Stimulated activated CD4-positive, alpha-beta T cell treated with anti-CD3 and anti-CD28 coated beads, Interleukin-12 subunit alpha, Interleukin-12 subunit beta, amount 100 ng/mL, for 24 hours (primary cell): ENCODE results near the gene PKLR.
"Not testable (repeated sequence)": the region's sequence is repeated elsewhere in the genome, so short reads cannot be mapped to it uniquely, and the experiment has no call there.

Source experiments
- DNase-seq, 2 experiments: peaks; one replicate each; pipeline ENCODE4 v3.0.0-alpha.2; 2020; ENCODE audit warnings: low read depth in 2 of 2

The PKLR gene

DNA sequence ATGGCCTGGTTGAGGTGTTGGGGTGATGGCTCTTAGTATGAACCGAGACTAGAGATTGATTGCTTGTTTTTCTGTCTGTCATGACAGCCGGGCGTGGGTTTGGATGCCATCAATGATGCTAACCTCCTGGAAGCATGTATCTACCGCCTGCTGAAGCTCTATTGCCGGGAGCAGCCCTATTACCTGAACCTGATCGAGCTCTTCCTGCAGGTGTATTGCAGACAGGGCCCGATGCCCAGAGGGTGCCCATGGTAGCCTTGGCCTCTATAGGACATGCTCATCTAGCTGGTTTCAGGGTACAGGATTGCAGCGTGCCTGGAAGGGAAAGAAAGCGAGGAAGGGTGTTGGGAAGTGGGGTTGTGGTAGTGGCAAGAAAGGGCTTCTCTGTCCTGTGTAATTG lies 16.8 kb upstream of the PKLR start:
- no peak for DNase-seq

DNA sequence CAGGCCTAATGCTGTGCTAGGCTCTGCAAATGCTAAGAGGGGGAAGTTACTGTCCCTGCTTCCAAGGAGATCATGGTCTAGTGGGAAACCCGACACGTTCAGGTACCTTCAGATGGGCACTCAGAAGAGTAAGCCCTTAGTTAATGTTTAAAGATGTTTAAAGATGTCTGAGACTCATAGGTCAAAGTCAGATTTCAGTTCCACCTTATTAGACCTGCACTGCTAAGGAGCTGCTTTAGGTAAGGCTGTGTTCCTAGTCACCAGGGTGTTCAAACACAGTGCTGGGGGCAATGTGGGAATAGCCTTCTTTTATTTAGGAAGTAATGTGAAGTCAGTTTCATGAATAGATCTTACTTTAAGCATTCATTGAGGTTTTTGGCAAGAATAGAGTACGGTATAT lies 15.7 kb upstream of the PKLR start:
- no peak for DNase-seq

GRCh38 chr1:155313261-155313660 lies 12.0 kb upstream of the PKLR start:
- DNase-seq, result no peak

DNA sequence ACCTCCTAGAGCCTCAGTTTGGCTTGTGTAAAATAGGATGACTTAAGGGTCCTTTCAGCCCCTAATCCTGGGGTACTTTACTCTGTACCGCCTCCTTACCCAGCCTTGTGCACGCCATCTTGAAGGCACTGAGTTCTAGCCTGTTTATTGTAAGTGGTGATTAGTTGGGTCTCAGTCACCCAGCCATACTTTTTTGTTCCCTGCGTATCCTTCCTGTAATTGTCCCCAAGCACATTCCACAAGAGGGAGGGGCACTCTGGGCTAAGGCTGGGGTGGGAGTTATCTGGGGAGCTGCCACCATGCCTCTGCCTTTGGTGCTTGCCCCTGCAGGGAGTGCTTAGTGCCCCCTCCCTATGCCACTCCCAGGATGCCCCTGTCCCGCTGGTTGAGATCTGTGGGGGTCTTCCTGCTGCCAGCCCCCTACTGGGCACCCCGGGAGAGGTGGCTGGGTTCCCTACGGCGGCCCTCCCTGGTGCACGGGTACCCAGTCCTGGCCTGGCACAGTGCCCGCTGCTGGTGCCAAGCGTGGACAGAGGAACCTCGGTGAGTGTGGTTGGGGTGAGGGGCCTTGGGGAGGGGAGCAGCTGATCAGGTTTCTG lies 8.3 kb upstream of the PKLR start:
- DNase-seq, result no peak

DNA sequence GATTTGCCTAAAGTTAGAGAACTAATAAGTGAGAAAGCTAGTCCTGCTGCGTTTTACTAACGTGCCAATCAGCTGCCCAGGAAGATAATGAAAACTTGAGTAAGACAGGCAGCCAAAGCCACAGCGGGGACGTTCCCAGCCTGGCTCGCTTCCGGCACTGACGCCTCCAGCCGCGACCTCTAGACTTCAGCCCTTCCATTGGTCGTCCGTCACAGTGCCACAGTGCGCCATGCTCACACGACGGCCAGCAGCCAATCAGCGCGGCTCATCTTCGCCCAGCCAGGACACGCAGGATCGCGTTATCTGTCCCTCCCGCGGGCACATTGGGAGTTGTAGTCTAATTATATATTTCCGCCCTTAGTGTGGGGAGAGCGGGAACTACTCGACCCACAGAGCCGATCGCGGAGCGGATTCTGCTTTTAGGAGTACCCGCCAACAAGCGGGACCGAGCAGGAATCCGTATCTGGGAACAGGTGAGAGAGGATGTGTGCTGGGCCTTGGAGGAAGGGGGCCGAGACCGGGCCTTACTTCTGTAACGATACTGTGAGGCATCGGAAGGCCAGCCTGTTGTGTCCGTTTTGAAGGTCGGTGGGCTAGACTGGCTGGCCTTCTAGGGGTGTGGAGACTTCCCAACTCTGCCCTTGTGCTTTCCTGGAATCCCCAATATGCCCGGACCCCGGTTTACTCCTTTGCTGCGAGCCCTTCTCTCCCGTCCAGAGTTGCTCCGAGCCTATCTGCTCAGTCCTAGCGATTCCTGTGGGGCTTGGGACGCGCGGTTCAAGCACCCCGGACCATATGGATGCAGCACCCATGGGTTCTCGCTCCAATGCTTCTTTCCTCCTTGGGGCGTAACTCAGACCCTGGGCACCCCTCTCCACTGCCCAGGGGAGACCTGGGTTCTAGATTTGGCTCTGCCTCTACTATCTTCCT lies 7.5 kb upstream of the PKLR start, which contains the start of gene FDPS:
Gene FDPS (plus strand): TSS at position 374 of the 930 bp plus-strand sequence. CDS start 924 bp downstream, outside the sequence.
- DNase-seq, result peak; percentile 94 to 96

- no peak for DNase-seq
These were observed 6.1 kb upstream of the PKLR start for GRCh38 chr1:155307247-155307740.

DNA sequence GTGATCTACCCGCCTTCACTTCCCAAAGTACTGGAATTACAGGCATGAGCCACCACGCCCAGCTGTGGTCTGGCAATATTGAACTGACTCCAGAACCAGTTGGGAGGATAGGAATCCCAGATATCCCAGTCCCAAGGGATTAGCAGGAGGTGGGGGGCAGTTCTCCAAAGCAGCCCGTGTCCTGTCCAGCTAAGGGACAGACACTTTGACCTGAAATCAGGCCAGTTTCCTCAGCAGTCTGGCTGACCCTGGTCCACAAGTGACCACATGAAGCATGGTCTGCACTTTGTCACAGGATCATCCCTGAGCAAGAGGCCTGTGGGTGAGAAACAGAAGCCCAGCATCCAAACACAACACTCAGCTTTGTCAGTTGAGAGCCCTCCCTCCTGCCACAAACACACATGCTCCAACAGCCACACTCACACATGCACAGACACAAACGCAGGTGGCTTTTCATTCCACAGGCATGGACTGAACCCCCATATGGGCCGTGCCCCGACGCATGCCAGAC lies 4.7 kb upstream of the PKLR start:
- no peak for DNase-seq

GRCh38 chr1:155304558-155305063 lies 3.4 kb upstream of the PKLR start:
- DNase-seq, result no peak

GRCh38 chr1:155300553-155301329 lies 497 bp downstream of the PKLR start:
- no peak for DNase-seq

DNA sequence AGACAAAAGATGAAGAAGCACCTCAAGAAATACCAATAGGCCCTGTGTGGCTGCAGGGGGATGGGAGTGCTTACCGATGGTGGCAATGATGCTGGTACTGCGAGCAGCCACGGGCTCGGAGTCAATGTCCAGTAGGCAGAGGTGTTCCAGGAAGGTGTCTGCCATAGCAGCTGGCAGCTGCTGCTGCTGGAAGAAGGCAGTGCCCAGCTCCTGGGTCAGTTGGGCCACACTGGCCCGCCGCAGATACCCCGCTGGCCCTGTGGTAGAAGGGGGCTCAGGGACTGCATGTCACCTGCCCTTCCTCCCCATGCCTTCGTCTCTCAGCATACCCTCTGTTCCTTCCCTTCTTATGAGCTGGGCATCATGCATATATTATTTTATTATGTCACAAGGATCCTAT lies 1.2 kb downstream of the PKLR start:
- no peak for DNase-seq

DNA sequence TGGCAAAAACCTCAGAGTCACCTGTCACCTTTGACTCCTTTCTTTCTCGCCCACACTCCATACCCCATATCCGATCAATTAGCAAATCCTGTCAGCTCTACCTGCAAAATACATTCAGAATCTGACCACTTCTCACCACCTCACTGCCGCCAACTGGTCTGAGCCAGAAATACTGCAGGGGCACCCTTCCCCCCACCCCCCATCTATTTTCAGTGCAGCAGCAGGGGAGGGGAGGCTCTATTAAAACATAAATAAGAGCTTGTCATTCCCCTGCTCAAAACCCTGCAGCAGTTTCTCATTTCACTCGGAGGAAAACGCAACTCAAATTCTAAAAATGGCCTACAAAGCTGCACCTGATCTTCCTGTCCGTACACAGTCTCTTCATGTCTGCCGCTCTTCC lies 3.9 kb downstream of the PKLR start:
- no peak for DNase-seq

GRCh38 chr1:155296661-155297060 lies 4.6 kb downstream of the PKLR start:
- no peak for DNase-seq

DNA sequence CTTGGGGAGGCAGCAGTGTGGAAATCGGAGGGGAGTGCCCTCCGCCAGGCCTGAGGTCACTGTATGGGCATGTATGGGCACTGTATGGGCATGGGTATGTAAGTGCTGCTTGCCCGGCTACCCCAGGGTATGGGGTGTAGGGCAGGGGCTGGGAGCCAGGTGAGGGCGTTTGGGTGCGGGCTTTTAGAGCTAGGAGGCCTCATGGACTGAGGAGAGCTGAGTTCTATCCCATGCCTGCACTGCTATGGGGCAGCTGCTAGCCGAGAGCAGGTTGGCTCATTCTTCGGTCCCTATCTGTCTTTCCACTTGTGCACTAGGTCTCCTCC lies 5.3 kb downstream of the PKLR start:
- no peak for DNase-seq

DNA sequence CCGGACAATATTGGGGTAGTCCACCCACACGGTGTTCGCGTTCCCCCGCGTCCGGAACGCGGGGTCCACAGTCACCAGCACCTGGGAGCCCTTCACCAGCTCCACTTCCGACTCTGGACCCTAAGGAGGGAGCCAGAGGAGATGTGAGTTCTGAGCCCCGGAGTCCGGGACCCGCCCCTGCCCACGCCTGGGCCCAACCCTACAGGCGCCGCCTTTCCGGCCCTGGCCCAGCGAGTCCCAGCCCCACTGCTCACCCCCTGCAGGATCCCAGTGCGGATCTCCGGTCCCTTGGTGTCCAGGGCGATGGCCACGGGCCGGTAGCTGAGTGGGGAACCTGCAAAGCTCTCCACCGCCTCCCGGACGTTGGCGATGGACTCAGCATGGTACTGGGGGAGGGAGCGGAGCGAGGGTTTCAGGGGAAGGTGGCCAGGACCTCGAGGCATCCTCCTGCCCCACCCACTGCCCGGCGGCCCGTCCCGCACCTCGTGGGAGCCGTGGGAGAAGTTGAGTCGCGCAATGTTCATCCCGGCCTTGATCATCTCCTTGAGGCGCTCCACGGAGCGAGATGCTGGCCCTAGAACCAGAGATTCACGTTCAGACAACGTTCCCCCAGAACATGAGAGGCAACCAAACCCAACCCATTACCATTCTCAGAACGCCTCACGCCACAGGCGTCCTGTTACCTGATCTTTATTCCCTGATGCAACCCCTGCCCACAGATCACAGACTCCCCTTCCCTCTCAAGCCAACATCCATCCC lies 5.9 kb downstream of the PKLR start:
- DNase-seq, result no peak

DNA sequence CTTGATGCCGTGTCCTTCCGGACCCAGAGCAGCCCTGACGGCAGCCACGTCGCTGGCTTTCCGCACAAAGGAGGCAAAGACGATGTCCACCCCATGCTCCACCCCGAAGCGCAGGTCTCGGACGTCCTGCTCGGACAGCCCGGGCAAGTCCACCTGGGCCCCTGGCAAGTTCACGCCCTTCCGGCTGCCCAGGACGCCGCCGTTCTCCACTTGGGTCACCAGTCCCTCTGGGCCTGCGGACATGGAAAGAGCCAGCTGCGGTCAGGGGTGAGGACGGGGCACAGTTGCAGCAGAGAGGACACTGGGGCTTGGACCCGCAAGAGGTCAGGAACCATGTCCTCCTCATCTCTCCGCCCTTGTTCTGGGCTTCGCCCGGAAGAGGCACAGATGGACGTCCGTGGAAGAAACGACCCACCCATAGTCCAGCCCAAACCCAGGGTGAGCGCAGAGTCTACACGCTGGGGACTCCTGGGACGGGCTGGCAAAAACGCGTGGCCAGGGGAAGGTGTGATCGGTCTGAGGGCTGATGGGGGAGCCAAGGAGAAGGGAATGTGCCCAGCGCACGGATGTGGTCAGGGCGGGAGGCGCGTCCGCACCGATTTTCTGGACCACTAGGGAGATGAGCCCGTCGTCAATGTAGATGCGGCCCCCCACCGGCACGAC lies 6.6 kb downstream of the PKLR start:
- DNase-seq, result no peak

GRCh38 chr1:155293086-155293749 lies 8.0 kb downstream of the PKLR start:
- no peak for DNase-seq

DNA sequence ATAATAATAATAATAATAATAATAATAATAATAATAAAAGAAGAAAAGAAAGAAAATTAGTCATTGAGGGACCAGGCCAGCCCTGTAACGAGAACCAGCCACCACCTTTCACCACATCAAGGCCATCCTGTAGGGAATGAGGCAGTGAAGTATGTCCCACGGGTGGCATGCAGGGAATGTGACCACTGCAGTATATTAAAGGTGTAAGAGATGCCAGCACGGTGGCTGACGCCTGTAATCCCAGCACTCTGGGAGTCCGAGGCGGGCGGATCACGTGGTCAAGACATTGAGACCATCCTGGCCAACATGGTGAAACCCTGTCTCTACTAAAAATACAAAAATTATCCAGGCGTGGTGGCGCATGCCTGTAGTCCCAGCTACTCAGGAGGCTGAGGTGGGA lies 10.2 kb downstream of the PKLR start:
- DNase-seq, result not testable (repeated sequence)

GRCh38 chr1:155287987-155288543 lies 13.2 kb downstream of the PKLR start:
- no peak for DNase-seq

- DNase-seq, result no peak
These were observed 14.7 kb downstream of the PKLR start for GRCh38 chr1:155286544-155286943.

- DNase-seq, result no peak
These were observed 15.6 kb downstream of the PKLR start for GRCh38 chr1:155285631-155286044.
